NCI-H146 treated with DMSO at 0.1 percent for 48 hours (cell line): ENCODE data around the gene HPGD.

Experiments used
- DNase-seq: peaks from one replicate; lab custom pipeline; 2025; ENCODE audit not compliant: unreplicated experiment; lab: John Stamatoyannopoulos, UW

HPGD gene

GRCh38 chr4:174522183-174523024, at the start of gene HPGD:
Gene HPGD (minus strand): TSS chr4:174522488. CDS start chr4:174522451, 37 bp downstream.
- DNase-seq, result peak; percentile 15

- no peak for DNase-seq
These were observed 42.2 kb upstream of the HPGD start for GRCh38 chr4:174564529-174564928.

GRCh38 chr4:174563399-174563798, 41.1 kb upstream of the HPGD start:
- DNase-seq, result no peak

GRCh38 chr4:174561560-174561959, 39.3 kb upstream of the HPGD start:
- DNase-seq, result no peak

GRCh38 chr4:174559894-174560293, 37.6 kb upstream of the HPGD start:
- no peak for DNase-seq

GRCh38 chr4:174555789-174556630, 33.7 kb upstream of the HPGD start:
- no peak for DNase-seq

- no peak for DNase-seq
These were observed 32.0 kb upstream of the HPGD start for GRCh38 chr4:174554231-174554728.

GRCh38 chr4:174553828-174554227, 31.5 kb upstream of the HPGD start:
- DNase-seq, result no peak

- DNase-seq, result no peak
These were observed 30.7 kb upstream of the HPGD start for GRCh38 chr4:174553031-174553430.

- DNase-seq, result no peak
These were observed 28.3 kb upstream of the HPGD start for GRCh38 chr4:174550541-174550940.

- DNase-seq, result no peak
These were observed 27.4 kb upstream of the HPGD start for GRCh38 chr4:174549721-174550120.

- no peak for DNase-seq
These were observed 23.0 kb upstream of the HPGD start for GRCh38 chr4:174545268-174545667.

GRCh38 chr4:174544496-174544895, 22.2 kb upstream of the HPGD start:
- DNase-seq, result no peak

- DNase-seq, result no peak
These were observed 17.9 kb upstream of the HPGD start for GRCh38 chr4:174540175-174540574.

GRCh38 chr4:174539571-174539970, 17.3 kb upstream of the HPGD start:
- no peak for DNase-seq

GRCh38 chr4:174538876-174539250, 16.6 kb upstream of the HPGD start:
- no peak for DNase-seq

- no peak for DNase-seq
These were observed 16.0 kb upstream of the HPGD start for GRCh38 chr4:174538123-174538875.

GRCh38 chr4:174537634-174538033, 15.3 kb upstream of the HPGD start:
- DNase-seq, result no peak

GRCh38 chr4:174534461-174534860, 12.2 kb upstream of the HPGD start:
- DNase-seq, result no peak

GRCh38 chr4:174532445-174532844, 10.2 kb upstream of the HPGD start:
- DNase-seq, result no peak

GRCh38 chr4:174531486-174531885, 9.2 kb upstream of the HPGD start:
- no peak for DNase-seq
